Kidney tubule cell (primary cell): Measurements from ENCODE around the gene GAB2.
A peak's percentile ranks its signal among the peaks of the same experiment; 100 is the strongest.
"Not testable (repeated sequence)": the region's sequence is repeated elsewhere in the genome, so short reads cannot be mapped to it uniquely, and the experiment has no call there.

Experiments
- DNase-seq: peaks from one replicate; pipeline ENCODE4 v3.0.0-alpha.2; 2018; ENCODE audit warnings: low spot score

Gene GAB2

GRCh38 chr11:78179459-78180071, 238.1 kb downstream of the GAB2 start:
- DNase-seq: peak; percentile 61

- DNase-seq: no peak
Observed at GRCh38 chr11:78177216-78177615, 240.4 kb downstream of the GAB2 start.

DNA sequence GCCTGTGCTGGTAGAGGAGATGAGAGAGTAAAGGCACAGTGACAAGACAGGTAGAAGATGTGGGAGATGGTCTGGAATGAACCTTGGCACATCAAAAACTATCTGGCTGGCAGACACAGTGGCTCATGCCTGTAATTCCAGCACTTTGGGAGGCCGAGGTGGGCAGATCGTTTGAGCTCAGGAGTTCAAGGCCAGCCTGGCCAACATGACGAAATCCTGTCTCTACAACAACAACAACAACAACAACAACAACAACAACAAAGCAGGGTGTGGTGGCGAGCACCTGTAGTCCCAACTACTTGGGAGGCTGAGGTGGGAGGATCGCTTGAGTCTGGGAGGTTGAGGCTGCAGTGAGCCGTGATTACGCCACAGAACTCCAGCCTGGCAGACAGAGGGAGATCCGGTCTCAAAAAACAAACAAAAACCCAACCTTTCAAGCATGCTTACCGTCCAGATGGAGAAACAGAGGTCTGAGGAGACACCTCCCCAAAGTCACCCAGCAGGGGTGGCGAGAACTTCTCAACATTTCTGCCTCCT, 240.9 kb downstream of the GAB2 start:
- no peak for DNase-seq

- not testable (repeated sequence) for DNase-seq
Observed at GRCh38 chr11:78175862-78176261, 241.8 kb downstream of the GAB2 start.

DNA sequence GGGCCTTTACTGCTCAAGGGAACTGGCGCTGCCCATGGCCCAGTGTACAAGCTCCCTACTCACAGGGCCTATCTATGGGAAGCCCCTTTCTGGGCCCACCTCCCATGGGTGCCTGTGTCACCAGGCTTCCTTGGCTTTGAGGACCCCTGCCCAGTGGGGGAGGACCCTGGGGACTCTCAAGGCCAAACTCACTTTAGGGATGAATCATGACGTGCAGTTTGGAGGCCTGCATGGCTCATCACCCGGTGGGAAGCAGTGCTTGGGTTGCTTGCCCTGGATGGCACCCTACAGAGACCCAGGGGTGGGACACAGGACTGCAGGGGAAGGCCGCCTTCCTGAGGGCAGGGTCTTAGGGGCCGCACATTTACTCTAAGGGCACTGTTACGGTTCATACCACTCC, 245.7 kb downstream of the GAB2 start:
- DNase-seq: no peak

- no peak for DNase-seq
Observed at GRCh38 chr11:78170874-78171549, 246.6 kb downstream of the GAB2 start.

GRCh38 chr11:78170413-78170812, 247.2 kb downstream of the GAB2 start:
- no peak for DNase-seq

DNA sequence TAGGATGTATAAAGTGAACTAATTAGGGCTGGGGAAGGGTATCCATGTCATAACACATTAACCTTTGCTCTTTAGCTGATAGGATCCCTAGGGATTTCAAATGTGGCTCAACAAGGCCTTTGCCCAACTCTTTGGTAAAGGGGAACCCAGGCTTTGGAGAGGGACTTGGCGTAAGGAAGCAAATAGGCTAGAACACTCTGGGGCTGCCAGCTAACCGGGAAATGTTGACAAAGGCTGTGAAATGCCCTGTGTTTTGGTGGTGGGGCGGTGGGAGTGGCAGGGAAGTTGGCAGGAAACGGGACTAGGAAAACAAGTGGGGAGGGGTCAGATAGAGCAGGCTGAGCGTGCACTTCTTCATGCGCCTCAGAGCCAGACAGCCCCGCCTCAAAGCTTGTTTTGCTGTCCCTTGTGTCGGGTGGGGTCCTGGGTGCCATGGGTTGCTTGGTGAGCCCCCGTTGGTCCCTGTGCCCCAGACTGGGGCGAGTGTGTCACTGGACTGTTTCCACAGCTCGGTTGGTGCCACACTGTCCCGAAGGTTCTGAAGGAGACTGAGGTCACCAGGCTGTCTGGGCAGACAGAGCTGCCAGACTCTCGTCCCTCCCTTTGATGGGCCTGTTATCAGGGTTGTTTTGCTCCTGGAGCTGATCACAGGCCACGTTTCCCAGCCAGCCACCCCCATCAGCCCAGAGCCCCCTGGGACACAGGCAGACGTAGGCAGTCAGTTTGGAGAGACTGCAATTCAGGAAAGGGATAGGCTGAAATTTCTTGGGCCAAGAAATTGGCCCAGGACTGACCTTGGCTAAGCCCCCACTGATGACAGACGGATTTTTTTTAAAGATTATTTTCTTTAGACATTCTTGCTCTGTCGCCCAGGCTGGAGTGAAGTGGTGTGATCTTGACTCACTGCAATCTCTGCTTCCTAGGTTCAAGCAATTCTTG, 248.8 kb downstream of the GAB2 start:
- DNase-seq: no peak

GRCh38 chr11:78166855-78167469, 250.7 kb downstream of the GAB2 start:
- DNase-seq: no peak
